Stimulated activated CD8-positive, alpha-beta memory T cell treated with anti-CD3 and anti-CD28 coated beads, Interleukin-4, amount 100 ng/mL, for 1 hour (primary cell): ENCODE results near the gene DPF1.

Source experiments
- DNase-seq, 2 donors: peaks; one replicate each; pipeline ENCODE4 v3.0.0-alpha.2; 2020; ENCODE audit warnings: low read depth in 2 of 2, low spot score in 1 of 2

The DPF1 gene

DNA sequence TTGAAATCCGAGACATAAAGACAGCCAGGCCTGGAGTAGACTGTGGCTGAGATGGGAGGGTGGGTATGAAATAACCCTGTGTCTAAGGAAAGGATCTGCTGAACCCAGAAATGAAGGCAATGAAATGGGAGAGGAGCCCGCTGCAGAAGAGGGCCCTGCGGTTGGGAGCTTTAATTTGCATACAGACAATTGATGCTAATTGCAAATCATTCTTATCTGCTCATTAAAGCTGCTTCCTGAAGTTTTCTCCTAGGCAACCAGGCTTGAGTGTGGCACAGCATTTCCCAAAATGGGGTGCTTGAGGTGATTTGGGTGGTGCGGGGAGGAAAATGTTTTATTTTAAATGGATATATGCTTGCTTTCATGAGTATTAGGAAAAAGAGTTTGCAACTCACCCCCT, 55.4 kb downstream of the DPF1 start:
- DNase-seq, result no peak

- no peak for DNase-seq
Measured at GRCh38 chr19:38165335-38165734, 58.7 kb downstream of the DPF1 start.

GRCh38 chr19:38164526-38164925, 59.5 kb downstream of the DPF1 start:
- DNase-seq, result no peak

- DNase-seq, result no peak
Measured at GRCh38 chr19:38163419-38164290, 60.4 kb downstream of the DPF1 start.

- no peak for DNase-seq
Measured at GRCh38 chr19:38162632-38163031, 61.4 kb downstream of the DPF1 start.

DNA sequence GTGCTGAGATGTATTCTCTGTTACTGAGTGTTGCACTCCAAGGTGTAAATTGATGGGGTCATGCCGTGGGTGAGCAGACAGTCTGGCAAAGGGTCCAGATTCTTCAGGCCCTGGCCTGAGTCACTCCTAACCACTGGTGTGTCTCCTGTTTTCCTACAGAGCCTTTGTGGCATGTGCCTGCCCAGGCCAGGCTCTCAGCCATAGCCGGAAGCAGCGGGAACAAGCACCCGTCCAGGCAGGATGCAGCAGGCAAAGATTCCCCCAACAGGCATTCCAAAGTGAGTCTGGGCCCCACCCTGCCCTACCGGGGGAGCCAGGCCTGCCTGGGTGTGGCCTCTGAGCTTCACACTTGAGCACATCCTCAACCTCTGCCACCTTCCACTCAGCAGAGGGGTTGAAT, 61.9 kb downstream of the DPF1 start:
- no peak for DNase-seq
